Measurements from ENCODE around the gene CHKA.

DNA sequence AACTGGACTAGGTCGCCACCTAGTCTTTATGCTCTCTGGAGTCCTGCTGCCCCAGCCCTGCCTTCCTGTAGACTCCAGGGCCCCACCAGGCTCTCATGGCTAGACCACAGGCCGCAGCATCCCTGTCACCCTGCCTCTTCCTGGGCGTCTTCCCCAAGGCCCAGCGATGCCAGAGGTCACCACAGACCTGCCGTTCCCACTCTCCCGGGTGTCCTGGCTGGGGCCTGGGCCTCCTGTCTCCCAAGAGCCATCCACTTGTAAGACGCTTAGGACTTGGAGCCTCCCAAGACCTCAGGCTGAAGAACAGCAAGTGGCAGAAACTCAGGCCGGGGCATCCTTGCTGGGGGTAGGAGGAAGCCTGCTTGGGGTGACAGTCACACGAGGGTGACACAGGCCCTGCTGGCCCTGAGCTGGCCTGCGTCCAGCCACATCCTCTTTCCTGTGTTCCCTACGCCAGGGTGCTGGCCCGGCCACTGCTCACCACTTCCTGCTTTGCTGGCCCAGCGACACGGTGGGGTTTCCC lies 84.4 kb downstream of the CHKA start:
- TF ChIP-seq, protein P1, sequence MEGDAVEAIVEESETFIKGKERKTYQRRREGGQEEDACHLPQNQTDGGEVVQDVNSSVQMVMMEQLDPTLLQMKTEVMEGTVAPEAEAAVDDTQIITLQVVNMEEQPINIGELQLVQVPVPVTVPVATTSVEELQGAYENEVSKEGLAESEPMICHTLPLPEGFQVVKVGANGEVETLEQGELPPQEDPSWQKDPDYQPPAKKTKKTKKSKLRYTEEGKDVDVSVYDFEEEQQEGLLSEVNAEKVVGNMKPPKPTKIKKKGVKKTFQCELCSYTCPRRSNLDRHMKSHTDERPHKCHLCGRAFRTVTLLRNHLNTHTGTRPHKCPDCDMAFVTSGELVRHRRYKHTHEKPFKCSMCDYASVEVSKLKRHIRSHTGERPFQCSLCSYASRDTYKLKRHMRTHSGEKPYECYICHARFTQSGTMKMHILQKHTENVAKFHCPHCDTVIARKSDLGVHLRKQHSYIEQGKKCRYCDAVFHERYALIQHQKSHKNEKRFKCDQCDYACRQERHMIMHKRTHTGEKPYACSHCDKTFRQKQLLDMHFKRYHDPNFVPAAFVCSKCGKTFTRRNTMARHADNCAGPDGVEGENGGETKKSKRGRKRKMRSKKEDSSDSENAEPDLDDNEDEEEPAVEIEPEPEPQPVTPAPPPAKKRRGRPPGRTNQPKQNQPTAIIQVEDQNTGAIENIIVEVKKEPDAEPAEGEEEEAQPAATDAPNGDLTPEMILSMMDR (conservative IDR thresholded peaks at IDR 0.05; ENCODE audit: low read depth in 2 of 2) = no peak
- TF ChIP-seq POLR2AphosphoS5 (IDR thresholded peaks at IDR 0.05; ENCODE audit: low read depth) = no peak
- TF ChIP-seq, protein P2, sequence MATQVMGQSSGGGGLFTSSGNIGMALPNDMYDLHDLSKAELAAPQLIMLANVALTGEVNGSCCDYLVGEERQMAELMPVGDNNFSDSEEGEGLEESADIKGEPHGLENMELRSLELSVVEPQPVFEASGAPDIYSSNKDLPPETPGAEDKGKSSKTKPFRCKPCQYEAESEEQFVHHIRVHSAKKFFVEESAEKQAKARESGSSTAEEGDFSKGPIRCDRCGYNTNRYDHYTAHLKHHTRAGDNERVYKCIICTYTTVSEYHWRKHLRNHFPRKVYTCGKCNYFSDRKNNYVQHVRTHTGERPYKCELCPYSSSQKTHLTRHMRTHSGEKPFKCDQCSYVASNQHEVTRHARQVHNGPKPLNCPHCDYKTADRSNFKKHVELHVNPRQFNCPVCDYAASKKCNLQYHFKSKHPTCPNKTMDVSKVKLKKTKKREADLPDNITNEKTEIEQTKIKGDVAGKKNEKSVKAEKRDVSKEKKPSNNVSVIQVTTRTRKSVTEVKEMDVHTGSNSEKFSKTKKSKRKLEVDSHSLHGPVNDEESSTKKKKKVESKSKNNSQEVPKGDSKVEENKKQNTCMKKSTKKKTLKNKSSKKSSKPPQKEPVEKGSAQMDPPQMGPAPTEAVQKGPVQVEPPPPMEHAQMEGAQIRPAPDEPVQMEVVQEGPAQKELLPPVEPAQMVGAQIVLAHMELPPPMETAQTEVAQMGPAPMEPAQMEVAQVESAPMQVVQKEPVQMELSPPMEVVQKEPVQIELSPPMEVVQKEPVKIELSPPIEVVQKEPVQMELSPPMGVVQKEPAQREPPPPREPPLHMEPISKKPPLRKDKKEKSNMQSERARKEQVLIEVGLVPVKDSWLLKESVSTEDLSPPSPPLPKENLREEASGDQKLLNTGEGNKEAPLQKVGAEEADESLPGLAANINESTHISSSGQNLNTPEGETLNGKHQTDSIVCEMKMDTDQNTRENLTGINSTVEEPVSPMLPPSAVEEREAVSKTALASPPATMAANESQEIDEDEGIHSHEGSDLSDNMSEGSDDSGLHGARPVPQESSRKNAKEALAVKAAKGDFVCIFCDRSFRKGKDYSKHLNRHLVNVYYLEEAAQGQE (IDR thresholded peaks at IDR 0.05; ENCODE audit: unreplicated experiment) = no peak
- TF ChIP-seq EZH2 (IDR thresholded peaks at IDR 0.05; ENCODE audit: low read depth, unreplicated experiment) = no peak
- no peak for TF ChIP-seq JUNB (IDR thresholded peaks at IDR 0.05; ENCODE audit: unreplicated experiment)
